GM12892 (cell line): ENCODE measurements around the gene UXS1.

ENCODE experiments used
- POLR2A ChIP-seq: IDR thresholded peaks from 2 replicates; pipeline ENCODE4 v1.6.1; 2011; ENCODE audit warnings: low read depth, low read length, control low read depth
- TAF1 ChIP-seq: IDR thresholded peaks from 2 replicates; pipeline ENCODE4 v1.6.1; 2011; ENCODE audit warnings: low read depth, mild to moderate bottlenecking, control low read depth, low read length, borderline replicate concordance

GRCh38 chr2:106054880-106055655 lies 139.0 kb downstream of the UXS1 start:
- TF ChIP-seq POLR2A = no peak
- no peak for TF ChIP-seq TAF1
